NCI-H774 (cell line): ENCODE results near the gene COPS4.
"Not testable (repeated sequence)": the region's sequence is repeated elsewhere in the genome, so short reads cannot be mapped to it uniquely, and the experiment has no call there.

Experiments used
- DNase-seq: peaks from one replicate; lab custom pipeline; 2025; lab: John Stamatoyannopoulos, UW

Gene COPS4

GRCh38 chr4:83023599-83023998, 11.4 kb upstream of the COPS4 start:
- not testable (repeated sequence) for DNase-seq

DNA sequence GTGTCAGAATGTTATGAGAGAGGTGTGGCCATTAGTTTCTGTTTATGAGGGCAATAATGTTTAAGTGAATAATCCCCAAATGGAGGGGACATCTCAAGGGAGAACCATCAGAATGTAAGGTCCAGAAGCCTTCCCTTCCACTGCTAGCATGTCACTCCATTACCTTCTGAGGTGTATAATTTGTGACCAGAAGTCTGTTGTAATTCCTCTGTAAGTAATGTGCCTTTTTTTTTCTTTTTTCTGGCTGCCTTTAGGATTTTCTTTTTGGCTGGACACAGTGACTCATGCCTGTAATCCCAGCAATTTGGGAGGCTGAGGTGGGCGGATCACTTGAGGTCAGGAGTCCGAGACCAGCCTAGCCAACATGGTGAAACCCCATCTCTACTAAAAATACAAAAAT, 10.8 kb upstream of the COPS4 start:
- no peak for DNase-seq

GRCh38 chr4:83025563-83025962, 9.4 kb upstream of the COPS4 start:
- DNase-seq, result no peak

- DNase-seq, result no peak
Observed at GRCh38 chr4:83028976-83029375, 6.0 kb upstream of the COPS4 start.

- no peak for DNase-seq
Observed at GRCh38 chr4:83029688-83030087, 5.3 kb upstream of the COPS4 start.

- no peak for DNase-seq
Observed at GRCh38 chr4:83036991-83037665, 2.1 kb downstream of the COPS4 start.

GRCh38 chr4:83040269-83040668, 5.3 kb downstream of the COPS4 start:
- no peak for DNase-seq

DNA sequence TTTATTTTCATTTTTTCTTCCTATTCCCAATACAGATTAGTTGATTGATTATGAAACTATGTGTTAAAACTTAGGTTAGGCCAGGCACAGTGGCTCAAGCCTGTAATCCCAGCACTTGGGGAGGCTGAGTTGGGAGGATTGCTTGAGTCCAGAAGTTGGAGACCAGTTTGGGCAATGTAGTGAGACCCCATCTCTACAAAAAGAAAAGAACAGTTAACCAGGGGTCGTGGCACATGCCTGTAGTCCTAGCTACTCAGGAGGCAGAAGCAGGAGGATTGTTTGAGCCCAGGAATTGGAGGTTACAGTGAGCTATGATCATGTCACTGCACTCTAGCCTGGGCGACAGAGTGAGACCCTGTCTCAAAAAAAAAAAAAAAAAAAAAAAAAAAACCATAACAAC, 8.2 kb downstream of the COPS4 start:
- not testable (repeated sequence) for DNase-seq

GRCh38 chr4:83043801-83044407, 8.9 kb downstream of the COPS4 start:
- DNase-seq, result no peak

DNA sequence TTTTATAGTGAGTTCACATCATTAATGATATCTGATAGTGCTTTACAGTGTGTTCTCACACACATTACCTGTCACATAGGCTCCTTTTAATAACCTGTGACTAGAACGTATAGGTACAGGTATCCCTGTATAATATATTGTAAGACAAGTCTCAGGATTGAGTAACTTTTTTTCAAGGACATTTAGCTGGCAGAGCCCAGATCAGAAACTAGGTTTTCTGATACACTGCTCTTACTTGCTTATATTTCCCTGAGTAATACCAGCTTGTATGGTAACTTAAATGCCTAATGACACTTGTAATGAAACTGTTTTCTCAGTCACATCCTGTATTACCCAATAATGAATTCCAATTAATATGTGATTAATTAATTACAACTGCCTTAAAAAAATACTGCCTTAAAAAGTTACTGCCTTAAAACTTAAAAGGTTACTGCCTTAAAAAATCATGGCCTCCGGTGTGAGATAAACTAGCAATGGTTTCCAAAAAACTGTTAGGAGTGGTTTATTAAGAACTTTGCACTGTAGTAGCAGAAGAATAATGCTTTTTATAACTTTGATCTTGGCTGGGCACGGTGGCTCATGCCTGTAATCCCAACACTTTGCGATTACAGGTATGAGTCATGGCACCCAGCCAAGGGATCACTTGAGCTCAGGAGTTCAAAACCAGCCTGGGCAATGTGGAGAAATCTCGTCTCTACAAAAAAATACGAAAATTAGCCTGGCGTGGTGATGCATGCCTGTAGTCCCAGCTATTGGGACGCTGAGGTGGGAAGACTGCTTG, 11.9 kb downstream of the COPS4 start:
- DNase-seq, result no peak

GRCh38 chr4:83048781-83049180, 13.8 kb downstream of the COPS4 start:
- DNase-seq, result not testable (repeated sequence)

DNA sequence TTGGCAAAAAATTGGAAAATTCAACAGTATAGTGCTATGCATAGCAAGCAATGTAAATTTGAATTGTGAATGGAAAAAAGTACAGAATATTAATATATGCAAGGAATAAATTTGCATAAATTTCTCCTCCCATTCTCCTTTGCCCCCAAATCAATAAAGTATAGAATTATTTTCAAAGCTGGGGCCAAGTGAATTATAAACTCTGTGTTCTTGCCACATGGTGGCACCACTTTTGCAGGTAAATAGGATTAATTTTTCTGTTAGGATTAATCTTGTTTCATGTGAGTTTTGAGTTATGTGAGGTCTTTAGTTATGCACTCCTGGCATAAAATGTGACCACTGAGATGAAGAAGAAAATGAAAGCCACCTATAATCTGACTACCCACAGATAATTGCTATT, 19.9 kb downstream of the COPS4 start:
- DNase-seq, result no peak

- DNase-seq, result no peak
Observed at GRCh38 chr4:83062739-83063138, 27.8 kb downstream of the COPS4 start.

GRCh38 chr4:83065266-83065665, 30.3 kb downstream of the COPS4 start:
- no peak for DNase-seq

- no peak for DNase-seq
Observed at GRCh38 chr4:83067058-83067639, 32.2 kb downstream of the COPS4 start.

- no peak for DNase-seq
Observed at GRCh38 chr4:83071116-83071515, 36.1 kb downstream of the COPS4 start.

- no peak for DNase-seq
Observed at GRCh38 chr4:83074086-83074704, 39.2 kb downstream of the COPS4 start.

DNA sequence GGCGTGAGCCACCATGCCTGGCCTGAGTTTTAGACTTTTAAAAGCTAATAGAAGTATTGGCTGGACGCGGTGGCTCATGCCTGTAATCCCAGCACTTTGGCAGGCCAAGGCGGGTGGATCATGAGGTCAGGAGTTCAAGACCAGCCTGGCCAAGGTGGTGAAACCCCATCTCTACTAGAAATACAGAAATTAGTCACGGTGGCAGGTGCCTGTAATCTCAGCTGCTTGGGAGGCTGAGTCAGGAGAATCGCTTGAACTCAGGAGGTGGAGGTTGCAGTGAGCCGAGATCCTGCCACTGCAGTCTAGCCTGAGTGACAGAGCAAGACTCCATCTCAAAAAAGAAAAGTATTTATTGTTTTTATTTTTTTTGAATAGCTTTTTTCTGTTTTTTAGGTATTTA, 39.8 kb downstream of the COPS4 start:
- DNase-seq, result not testable (repeated sequence)

GRCh38 chr4:83075311-83076095, 40.5 kb downstream of the COPS4 start:
- DNase-seq, result no peak

DNA sequence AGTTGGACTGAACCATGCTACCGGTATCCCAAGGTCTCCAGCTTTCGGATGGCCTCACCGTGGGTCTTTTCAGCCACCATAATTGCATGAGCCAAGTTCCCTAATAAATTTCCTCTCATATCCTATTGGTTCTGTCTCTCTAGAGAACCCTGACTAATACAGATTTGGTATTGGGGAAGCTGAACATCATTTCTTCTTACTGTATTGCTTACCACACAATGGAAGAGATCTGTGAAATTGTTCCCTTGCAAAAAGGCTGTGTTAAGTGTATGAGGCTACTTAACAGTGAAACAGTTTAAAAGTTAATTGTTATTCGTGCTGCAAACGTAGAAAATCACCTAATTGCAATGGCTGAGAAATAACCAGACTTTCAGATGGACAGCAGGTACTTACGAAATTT, 45.6 kb downstream of the COPS4 start:
- DNase-seq, result no peak

DNA sequence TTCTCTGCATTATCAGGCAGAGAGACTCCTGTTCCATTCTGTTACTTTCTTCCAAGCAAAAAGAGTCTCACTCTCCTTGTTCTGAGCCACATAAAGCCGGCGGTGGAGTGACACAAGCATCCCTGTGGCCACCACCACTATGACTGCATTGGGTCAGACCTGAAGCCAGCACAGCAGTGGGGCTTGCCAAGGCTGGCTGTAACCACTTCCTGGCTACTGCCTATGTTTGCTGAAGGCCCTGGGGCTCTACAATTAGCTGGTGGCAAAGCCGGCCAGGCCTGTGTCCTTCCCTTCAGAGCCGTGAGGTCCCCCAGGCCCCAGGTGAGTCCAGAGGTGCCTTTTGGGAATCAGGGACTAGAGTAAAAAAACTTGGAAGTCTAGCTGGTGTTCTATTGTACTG, 47.8 kb downstream of the COPS4 start:
- no peak for DNase-seq
